SU-DHL-6 (cell line): ENCODE measurements around the gene GNS.

ENCODE experiments used
- H2AFZ ChIP-seq: fragments of 200-600 bp; sonication (generic); 2 replicates; pipeline ENCODE4 v1.6.1; 2014; ENCODE audit warnings: low read depth, mild to moderate bottlenecking, moderate library complexity, mixed read lengths, antibody characterized with exemption, low read length; ENCODE audit not compliant: severe bottlenecking
- H3F3A ChIP-seq: fragments of 200-600 bp; shearing (Covaris generic); 2 replicates; pipeline ENCODE4 v1.6.0; 2016; ENCODE audit warnings: antibody characterized with exemption, mild to moderate bottlenecking; ENCODE audit not compliant: insufficient read depth
- H3K27ac ChIP-seq: fragments of 200-600 bp; sonication (generic); 2 replicates; pipeline ENCODE4 v1.5.1; 2016; ENCODE audit warnings: low read depth, mild to moderate bottlenecking, low read length, moderate library complexity, mixed read lengths
- H3K27me3 ChIP-seq: fragments of 200-600 bp; sonication (generic), shearing (Covaris generic); 2 replicates; pipeline ENCODE4 v1.6.0; 2014; ENCODE audit warnings: mild to moderate bottlenecking, low read length
- H3K36me3 ChIP-seq: fragments of 200-600 bp; sonication (generic); 2 replicates; pipeline ENCODE4 v1.6.1; 2014; ENCODE audit warnings: mild to moderate bottlenecking, low read length, mixed read lengths
- H3K4me2 ChIP-seq: fragments of 300-600, 200-600 bp; shearing (Covaris generic), sonication (generic); 2 replicates; pipeline ENCODE4 v1.6.0; 2014; ENCODE audit warnings: low read length, low read depth, mild to moderate bottlenecking; ENCODE audit not compliant: poor library complexity, severe bottlenecking
- H3K4me3 ChIP-seq: fragments of 200-600 bp; sonication (generic); 2 replicates; pipeline ENCODE4 v1.5.1; 2014; ENCODE audit warnings: antibody characterized with exemption, low read length, mild to moderate bottlenecking, mixed read lengths; ENCODE audit not compliant: insufficient read depth, poor library complexity, severe bottlenecking
- H3K79me2 ChIP-seq: fragments of 200-600 bp; sonication (generic); 2 replicates; pipeline ENCODE4 v1.6.1; 2014; ENCODE audit warnings: mild to moderate bottlenecking, low read length, moderate library complexity; ENCODE audit not compliant: insufficient read depth
- H3K9ac ChIP-seq: fragments of 200-600 bp; sonication (generic); 2 replicates; pipeline ENCODE4 v1.7.0; 2014; ENCODE audit warnings: mild to moderate bottlenecking, low read length
- H3K9me2 ChIP-seq: fragments of 200-600 bp; sonication (generic); replicated peaks from 2 replicates; pipeline ENCODE4 v1.6.1; 2014; ENCODE audit warnings: low read length; ENCODE audit not compliant: insufficient read depth
- H3K9me3 ChIP-seq: fragments of 200-600 bp; sonication (generic); 2 replicates; pipeline ENCODE4 v1.6.1; 2014; ENCODE audit warnings: low read length, mixed read lengths; ENCODE audit not compliant: insufficient read depth
- H4K20me1 ChIP-seq: fragments of 200-600 bp; sonication (generic); 2 replicates; pipeline ENCODE4 v1.6.1; 2014; ENCODE audit warnings: low read depth, mild to moderate bottlenecking, antibody characterized with exemption, low read length, moderate library complexity, mixed read lengths
- CTCF ChIP-seq: fragments of 200-600 bp; sonication (generic); IDR thresholded peaks from one replicate; pipeline ENCODE4 v1.5.1; 2017; ENCODE audit warnings: antibody characterized with exemption, mild to moderate bottlenecking, low read length, moderate library complexity; ENCODE audit not compliant: insufficient read depth, poor library complexity, severe bottlenecking
- EZH2phosphoT487 ChIP-seq: fragments of 200-600 bp; sonication (generic), shearing (Covaris generic); conservative IDR thresholded peaks from 2 replicates; pipeline ENCODE4 v1.6.1; 2018; ENCODE audit warnings: mild to moderate bottlenecking, antibody characterized with exemption, low read length, moderate library complexity, mixed read lengths

The GNS gene

GRCh38 chr12:64729909-64730587, 29.2 kb downstream of the GNS start:
- Histone ChIP-seq H3K27ac (no peak overlapping the region), H2AFZ (no peak overlapping the region), H3K9ac (no peak overlapping the region), H3K4me3 (no peak overlapping the region), H3K36me3 (no peaks in the 10 kb centered on the region), H3K79me2 (no peaks in the 10 kb centered on the region), H3K9me3 (no peaks in the 10 kb centered on the region), H4K20me1 (no peaks in the 10 kb centered on the region), H3K27me3 (no peaks in the 10 kb centered on the region), H3K9me2 (no peaks in the 10 kb centered on the region), H3K4me2 (no peak overlapping the region), H3F3A (no peaks in the 10 kb centered on the region)
- TF ChIP-seq EZH2phosphoT487 (no peak), CTCF (no peak)

- no peaks in the 10 kb centered on the region for H3K9me3 ChIP-seq
- H3K79me2 ChIP-seq: no peaks in the 10 kb centered on the region
- H3K27ac ChIP-seq: no peak overlapping the region
- no peaks in the 10 kb centered on the region for H3K36me3 ChIP-seq
- H4K20me1 ChIP-seq: no peaks in the 10 kb centered on the region
- H3K4me2 ChIP-seq: no peak overlapping the region
- no peaks in the 10 kb centered on the region for H3K9me2 ChIP-seq
- no peak overlapping the region for H3K9ac ChIP-seq
- H3F3A ChIP-seq: no peaks in the 10 kb centered on the region
- H3K27me3 ChIP-seq: no peaks in the 10 kb centered on the region
- TF ChIP-seq EZH2phosphoT487: no peak
- H3K4me3 ChIP-seq: no peak overlapping the region
- H2AFZ ChIP-seq: no peak overlapping the region
Measured at GRCh38 chr12:64724201-64724745, 34.9 kb downstream of the GNS start.

GRCh38 chr12:64723630-64724029, 35.6 kb downstream of the GNS start:
- Histone ChIP-seq H3K27me3 (no peaks in the 10 kb centered on the region), H3K79me2 (no peaks in the 10 kb centered on the region)

DNA sequence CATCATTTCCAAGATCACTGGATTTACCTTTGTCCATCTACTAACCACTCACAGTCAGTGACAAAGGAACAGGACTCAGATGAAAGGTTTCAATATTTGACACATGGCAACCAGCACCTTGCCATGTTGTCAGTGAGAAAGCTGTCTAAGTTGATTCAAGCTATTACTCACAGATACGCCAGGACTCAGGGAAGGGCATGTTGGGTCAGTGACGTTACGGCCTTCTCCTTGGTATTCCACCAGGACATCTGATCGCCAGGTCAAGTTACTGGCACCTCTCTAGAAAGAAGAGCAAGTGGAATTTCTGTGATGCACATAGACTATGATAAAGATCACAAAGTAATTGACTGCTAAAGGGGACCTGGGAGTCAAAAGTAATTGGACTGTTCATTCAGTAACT, 36.4 kb downstream of the GNS start:
- H3K9ac ChIP-seq: no peak overlapping the region
- H3K27me3 ChIP-seq: no peaks in the 10 kb centered on the region
- no peak overlapping the region for H2AFZ ChIP-seq
- H3K36me3 ChIP-seq: no peaks in the 10 kb centered on the region
- no peaks in the 10 kb centered on the region for H3K9me2 ChIP-seq
- no peaks in the 10 kb centered on the region for H3K79me2 ChIP-seq
- H4K20me1 ChIP-seq: no peaks in the 10 kb centered on the region
- no peak for TF ChIP-seq EZH2phosphoT487
- TF ChIP-seq CTCF: no peak
- H3K27ac ChIP-seq: no peak overlapping the region
- H3K4me3 ChIP-seq: no peak overlapping the region
- H3F3A ChIP-seq: no peaks in the 10 kb centered on the region
- H3K9me3 ChIP-seq: no peaks in the 10 kb centered on the region
- H3K4me2 ChIP-seq: no peak overlapping the region

More at GRCh38 chr12:64723630-64724029, 35.6 kb downstream of the GNS start:
- TF ChIP-seq EZH2phosphoT487: no peak
- Histone ChIP-seq H4K20me1 (no peaks in the 10 kb centered on the region), H3K4me2 (no peak overlapping the region), H3K4me3 (no peak overlapping the region), H3K9ac (no peak overlapping the region), H3K9me3 (no peaks in the 10 kb centered on the region), H3K27ac (no peak overlapping the region), H2AFZ (no peak overlapping the region), H3F3A (no peaks in the 10 kb centered on the region), H3K36me3 (no peaks in the 10 kb centered on the region), H3K9me2 (no peaks in the 10 kb centered on the region)
